ENCODE data around the gene PSMD5.

DNA sequence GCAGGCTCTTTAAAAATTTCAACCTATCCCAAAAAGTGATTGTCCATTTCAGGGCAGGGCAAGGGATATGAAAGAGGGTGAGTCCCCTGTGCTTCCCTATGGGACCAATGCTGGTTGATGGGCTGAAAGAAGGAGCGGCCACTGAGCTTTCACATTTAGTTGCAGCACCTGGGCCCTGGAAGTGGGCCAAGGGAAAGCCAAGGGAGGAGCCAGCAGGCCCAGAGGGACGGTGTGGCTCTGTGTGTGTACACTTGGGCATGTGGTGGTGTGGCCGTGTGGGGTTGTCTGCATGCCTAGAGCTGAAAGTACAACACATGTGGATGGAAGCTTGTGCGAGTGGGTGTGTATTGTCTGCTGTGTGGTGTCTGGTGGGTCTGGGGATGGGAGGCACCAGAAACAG is 14.0 kb upstream of the PSMD5 start:
- TF ChIP-seq, protein P1, sequence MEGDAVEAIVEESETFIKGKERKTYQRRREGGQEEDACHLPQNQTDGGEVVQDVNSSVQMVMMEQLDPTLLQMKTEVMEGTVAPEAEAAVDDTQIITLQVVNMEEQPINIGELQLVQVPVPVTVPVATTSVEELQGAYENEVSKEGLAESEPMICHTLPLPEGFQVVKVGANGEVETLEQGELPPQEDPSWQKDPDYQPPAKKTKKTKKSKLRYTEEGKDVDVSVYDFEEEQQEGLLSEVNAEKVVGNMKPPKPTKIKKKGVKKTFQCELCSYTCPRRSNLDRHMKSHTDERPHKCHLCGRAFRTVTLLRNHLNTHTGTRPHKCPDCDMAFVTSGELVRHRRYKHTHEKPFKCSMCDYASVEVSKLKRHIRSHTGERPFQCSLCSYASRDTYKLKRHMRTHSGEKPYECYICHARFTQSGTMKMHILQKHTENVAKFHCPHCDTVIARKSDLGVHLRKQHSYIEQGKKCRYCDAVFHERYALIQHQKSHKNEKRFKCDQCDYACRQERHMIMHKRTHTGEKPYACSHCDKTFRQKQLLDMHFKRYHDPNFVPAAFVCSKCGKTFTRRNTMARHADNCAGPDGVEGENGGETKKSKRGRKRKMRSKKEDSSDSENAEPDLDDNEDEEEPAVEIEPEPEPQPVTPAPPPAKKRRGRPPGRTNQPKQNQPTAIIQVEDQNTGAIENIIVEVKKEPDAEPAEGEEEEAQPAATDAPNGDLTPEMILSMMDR (IDR thresholded peaks at IDR 0.05; ENCODE audit: low read depth, low read length, poor library complexity, severe bottlenecking): no peak
- no peak for TF ChIP-seq EZH2phosphoT487 (IDR thresholded peaks at IDR 0.05; ENCODE audit: borderline replicate concordance, low read length)
